HG03025 (cell line): ENCODE results near the gene TMEM94.

Source experiments
- ATAC-seq: cut with Tn5 transposase; IDR thresholded peaks from one replicate; pipeline ENCODE4 v1.9.1; 2021; ENCODE audit warnings: mild to moderate bottlenecking, moderate library complexity; ENCODE audit not compliant: unreplicated experiment, low FRiP score

TMEM94 gene

GRCh38 chr17:75521951-75522727 is 65.7 kb downstream of the TMEM94 start:
- ATAC-seq: no peak

GRCh38 chr17:75523647-75524046 is 67.2 kb downstream of the TMEM94 start:
- no peak for ATAC-seq

- ATAC-seq: no peak
Observed at GRCh38 chr17:75524269-75524969, 68.0 kb downstream of the TMEM94 start.

GRCh38 chr17:75524970-75525805 is 68.8 kb downstream of the TMEM94 start, which contains the start of gene LLGL2:
TSS of gene LLGL2 (plus strand) at chr17:75525697. CDS start at chr17:75543427, 17,730 bp downstream.
- peak; percentile 63 for ATAC-seq

- no peak for ATAC-seq
Observed at GRCh38 chr17:75525806-75526554, 69.5 kb downstream of the TMEM94 start.

GRCh38 chr17:75526555-75527270 is 70.3 kb downstream of the TMEM94 start:
- ATAC-seq: no peak

GRCh38 chr17:75530837-75531720 is 74.6 kb downstream of the TMEM94 start:
- ATAC-seq: no peak

GRCh38 chr17:75531721-75532072 is 75.3 kb downstream of the TMEM94 start:
- ATAC-seq: no peak

GRCh38 chr17:75535119-75535537 is 78.7 kb downstream of the TMEM94 start:
- no peak for ATAC-seq

- ATAC-seq: no peak
Observed at GRCh38 chr17:75535871-75536270, 79.4 kb downstream of the TMEM94 start.

- ATAC-seq: no peak
Observed at GRCh38 chr17:75536366-75536765, 79.9 kb downstream of the TMEM94 start.

GRCh38 chr17:75539967-75540729 is 83.7 kb downstream of the TMEM94 start:
- no peak for ATAC-seq

- ATAC-seq: no peak
Observed at GRCh38 chr17:75540923-75541503, 84.6 kb downstream of the TMEM94 start.

- ATAC-seq: no peak
Observed at GRCh38 chr17:75542229-75542628, 85.8 kb downstream of the TMEM94 start.

- ATAC-seq: no peak
Observed at GRCh38 chr17:75542728-75543336, 86.4 kb downstream of the TMEM94 start.

- no peak for ATAC-seq
Observed at GRCh38 chr17:75544250-75544649, 87.8 kb downstream of the TMEM94 start.

GRCh38 chr17:75546181-75546580 is 89.7 kb downstream of the TMEM94 start:
- ATAC-seq: no peak
